ENCODE measurements around the gene IER3.
"Not testable (repeated sequence)": the region's sequence is repeated elsewhere in the genome, so short reads cannot be mapped to it uniquely, and the experiment has no call there.

IER3 gene

DNA sequence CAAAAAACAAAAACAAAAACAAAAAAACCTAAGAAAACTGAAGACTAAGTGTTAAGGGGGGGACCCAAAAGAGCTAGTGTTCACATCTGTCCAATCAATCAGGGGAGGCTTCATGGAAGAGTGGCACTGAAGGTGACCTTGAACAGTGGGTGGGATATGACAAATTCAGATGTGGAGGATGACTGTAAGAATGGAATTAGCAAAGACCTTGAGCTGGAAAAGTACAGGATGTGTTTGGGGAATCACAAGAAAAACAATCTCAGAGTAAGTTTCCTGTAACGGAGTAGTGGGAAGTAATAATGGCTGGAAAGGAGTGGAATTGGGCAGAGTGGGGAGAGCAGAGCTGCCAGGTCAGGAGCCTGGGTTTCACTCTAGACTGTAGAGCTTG, 2.9 kb upstream of the IER3 start:
- no peak for FAIRE-seq

DNA sequence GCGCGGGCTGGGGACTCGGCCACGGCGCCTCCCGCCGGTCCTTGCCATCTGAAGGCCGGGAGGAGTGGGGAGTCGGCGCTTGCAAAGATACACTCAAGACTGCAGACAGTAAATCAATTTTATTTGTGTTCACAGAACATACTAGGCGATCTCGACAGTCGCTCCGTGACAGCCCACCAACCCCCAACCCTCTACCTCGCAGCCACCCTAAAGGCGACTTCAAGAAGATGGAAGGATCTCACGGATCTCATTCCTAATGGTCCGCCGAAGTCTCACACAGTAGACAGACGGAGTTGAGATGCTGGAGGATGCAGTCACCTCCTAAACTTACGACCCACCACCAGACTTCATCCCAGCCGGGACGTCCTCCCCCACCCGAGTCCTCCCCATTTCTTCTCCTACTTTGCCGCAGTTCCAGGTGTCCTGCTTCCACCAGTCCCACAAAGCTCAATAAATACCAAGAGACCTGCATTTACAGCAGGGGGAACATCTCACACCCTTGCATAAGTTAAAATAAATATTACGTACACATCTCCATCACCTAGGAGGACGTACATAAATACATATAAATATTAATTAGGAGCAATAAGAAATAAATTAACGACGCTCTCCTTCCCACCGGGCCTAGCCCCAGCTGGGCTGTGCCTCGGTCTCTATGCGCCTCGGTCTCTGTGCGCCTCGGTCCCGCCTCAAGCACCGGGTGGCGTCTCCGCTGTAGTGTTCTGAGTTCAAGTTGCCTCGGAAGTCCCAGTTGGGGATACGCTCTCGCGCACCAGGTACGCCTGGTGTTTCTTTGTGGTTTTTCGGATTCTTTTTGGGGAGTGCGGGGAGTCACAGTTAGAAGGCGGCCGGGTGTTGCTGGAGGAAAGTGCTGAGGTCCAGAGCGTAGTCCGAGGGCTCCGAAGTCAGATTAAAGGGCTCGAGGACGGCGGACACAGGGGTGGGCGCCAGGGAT, 971 bp downstream of the IER3 start:
- no peak for FAIRE-seq

DNA sequence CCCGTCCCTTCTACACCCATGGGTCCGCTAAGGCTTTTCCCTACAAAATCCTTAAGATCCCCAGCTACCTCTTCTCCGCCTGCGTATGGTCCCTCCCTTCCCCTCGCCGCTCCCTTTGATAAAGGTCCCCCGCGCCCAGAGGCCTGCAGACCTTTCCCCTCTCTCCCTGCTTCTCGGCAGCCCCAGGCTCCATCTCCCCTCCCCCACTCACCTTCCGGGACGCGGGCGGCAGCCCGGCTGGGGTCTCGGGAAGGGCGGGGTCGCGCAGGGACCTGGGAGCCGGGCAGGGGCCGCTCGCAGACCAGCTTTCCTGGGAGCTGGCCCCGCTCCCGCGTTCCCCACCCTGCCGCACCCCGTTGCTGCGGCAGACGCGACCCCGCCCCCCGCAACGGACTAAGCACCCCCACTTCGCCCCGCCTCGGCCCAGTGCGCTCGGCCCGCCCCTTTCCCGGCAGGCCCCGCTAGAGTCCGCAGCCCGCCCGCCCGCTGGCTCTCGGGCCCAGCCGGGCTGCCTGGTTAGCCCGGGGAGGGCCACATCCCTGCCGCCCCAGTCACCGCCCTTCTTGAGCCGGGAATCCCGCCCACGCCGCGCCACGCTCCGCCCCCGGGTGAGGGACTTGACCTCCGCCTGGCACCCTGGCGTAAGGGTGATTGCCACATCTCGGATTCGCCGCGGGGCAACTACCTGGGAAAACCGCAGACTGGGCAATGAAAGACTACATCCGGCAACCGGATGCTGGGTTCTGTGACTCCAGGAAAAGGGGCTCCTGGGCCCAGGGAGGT, 1.8 kb downstream of the IER3 start, which contains the start of gene FLOT1:
Gene FLOT1, minus strand, starts transcription at position 372 of the 783 bp plus-strand sequence. CDS start 498 bp downstream, outside the sequence.
- FAIRE-seq = no peak

DNA sequence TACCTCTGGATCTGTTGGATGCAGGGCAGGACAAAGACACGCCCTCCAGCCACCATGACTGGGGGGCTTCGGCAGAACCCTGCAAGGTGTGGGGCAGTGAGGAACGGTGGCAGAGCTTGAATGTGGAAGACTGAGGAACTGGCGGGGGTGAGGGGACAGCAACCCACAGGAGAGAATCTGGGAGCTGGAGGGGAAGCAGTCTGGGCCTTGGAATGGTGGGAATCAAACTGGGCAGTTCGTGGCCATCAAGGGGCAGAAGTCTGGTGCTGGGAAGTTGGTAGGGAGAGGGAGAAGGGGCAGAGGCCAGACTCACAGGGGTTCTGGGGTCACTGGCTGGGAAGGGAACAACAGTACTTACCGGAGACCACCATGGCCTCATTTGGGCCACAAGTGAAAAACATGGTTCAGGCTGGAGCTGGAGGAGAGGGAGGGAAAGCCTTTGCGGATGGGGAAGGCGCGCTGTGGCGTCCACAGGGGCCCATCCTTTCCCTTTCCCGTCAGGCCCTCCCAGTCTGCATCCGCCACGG, 2.5 kb downstream of the IER3 start:
- no peak for FAIRE-seq

DNA sequence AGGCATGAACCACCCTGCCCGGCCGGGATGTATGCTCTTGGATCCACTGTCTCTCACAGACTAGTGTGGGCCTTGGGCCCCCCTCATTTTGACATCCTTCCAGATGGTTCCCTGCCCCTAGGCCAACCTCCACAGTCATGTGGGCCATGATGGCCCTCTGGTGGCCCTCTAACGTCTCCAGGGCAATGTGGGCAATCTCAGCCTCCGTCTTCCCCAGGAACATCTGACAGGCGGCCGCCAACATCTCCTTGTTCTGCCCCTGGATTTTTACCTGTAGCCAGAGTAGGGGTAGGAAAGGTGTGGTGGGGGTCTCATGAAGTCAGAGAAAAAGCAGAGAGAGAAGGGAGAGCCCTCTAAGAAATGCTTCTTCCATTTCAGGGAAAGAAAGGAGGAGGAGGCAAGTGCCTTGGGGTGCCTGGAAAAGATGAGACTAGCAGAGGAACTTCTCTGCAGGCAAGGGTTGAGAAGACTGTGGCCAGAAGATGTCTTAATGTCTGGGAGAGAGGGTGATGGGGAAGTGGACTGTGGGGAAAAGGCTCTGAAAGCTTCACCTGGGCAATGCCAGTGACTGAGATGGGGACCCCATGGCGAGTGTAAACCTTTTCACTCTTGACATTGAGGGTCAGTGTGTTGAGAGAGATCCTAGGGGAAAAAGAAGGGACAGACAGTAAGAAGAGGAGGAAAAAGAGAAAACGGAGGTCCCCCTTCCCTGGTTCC, 3.1 kb downstream of the IER3 start:
- FAIRE-seq = no peak

- no peak for FAIRE-seq
Measured at GRCh38 chr6:30740540-30740870, 3.8 kb downstream of the IER3 start.

DNA sequence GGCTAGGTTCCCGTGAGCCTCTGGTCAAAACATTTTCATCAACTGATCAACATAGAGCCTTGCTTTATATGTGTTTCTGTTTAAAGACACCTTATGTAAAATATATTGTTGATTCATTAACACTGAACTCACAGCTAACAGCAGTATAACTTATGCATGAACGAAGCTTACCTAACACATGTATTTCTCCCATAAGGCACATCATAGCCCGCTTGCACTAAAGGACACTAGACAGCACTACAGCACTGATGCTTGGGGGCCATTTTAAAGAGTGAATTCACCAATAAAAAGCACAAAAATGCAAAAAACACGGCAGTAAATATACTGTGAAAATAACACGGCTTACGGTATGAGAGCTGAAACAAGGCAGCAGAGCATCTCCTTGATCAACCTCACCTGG, 5.8 kb downstream of the IER3 start:
- no peak for FAIRE-seq

- no peak for FAIRE-seq
Measured at GRCh38 chr6:30735668-30736314, 8.6 kb downstream of the IER3 start.

- no peak for FAIRE-seq
Measured at GRCh38 chr6:30732237-30732943, 12.0 kb downstream of the IER3 start.

DNA sequence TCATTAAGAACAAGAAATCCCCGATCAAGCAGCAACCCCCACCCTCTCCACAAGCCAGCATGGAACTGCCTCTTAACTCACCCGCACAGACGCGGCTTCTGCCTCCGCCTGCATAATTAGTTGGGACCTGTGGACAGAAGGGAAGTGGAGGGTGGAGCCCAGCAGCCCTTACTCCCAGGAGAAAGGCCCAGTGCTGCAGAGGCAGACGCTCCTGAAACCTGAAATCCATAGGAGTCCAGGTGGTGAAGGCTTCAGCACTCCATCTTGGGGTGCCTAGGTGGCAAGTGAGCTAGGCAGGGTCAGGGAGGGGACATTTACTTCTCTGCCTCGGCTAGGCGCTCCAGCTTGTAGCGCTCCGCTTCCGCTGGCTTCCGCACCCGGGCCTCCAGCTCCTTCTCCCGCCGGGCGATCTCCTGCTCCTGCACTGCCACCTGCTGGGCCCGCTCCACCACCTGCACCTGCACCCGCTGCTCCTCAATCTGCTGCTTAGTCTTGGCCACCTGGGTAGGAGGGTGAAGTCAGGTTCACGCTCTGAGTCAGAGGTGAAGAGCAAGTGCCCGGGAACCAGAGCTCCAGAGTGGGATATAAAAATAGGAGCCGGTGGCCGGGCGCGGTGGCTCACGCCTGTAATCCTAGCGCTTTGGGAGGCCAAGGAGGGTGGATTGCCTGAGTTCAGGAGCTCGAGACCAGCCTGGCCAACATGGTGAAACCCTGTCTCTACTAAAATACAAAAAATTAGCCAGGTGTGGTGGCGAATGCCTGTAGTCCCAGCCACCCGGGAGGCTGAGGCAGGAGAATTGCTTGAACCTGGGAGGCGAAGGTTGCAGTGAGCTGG, 13.5 kb downstream of the IER3 start:
- FAIRE-seq = no peak

- no peak for FAIRE-seq
Measured at GRCh38 chr6:30727920-30728553, 16.3 kb downstream of the IER3 start.

DNA sequence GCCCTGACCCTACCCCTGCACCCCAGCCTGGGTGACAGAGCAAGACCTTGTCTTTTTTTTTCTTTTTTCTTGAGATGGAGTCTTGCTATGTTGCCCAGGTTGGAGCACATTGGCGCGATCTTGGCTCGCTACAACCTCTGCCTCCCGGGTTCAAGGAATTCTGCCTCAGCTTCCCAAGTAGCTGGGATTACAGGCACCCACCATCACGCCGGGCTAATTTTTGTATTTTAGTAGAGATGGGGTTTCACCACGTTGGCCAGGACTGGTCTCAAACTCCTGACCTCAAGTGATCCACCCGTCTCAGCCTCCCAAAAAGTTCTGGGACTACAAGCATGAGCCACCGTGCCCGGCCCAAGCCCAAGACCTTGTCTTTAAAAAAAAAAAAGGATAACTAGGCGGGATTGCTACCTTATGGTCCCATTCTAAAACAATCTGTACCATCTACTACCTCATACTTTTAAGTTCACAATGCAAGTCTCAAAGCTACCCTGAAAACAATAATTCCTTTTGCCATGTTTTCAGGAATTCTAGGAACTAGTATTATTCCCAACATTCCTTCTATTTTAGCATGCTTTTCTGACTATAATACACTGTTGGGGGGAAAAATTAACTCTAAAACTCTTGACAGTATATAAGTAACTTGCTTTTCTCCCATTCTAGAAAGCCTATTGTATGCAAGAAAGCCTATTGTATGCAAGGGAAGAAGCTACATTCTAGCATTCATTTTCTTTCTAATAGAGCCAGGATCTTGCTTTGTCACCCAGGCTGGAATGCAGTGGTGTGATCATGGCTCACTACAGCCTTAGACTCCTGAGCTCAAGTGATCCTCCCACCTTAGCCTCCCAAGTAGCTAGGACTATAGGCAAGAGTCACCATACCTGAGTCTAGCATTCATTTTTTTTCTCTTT, 17.6 kb downstream of the IER3 start:
- FAIRE-seq = no peak

GRCh38 chr6:30725713-30726505, 18.4 kb downstream of the IER3 start:
- FAIRE-seq = no peak

DNA sequence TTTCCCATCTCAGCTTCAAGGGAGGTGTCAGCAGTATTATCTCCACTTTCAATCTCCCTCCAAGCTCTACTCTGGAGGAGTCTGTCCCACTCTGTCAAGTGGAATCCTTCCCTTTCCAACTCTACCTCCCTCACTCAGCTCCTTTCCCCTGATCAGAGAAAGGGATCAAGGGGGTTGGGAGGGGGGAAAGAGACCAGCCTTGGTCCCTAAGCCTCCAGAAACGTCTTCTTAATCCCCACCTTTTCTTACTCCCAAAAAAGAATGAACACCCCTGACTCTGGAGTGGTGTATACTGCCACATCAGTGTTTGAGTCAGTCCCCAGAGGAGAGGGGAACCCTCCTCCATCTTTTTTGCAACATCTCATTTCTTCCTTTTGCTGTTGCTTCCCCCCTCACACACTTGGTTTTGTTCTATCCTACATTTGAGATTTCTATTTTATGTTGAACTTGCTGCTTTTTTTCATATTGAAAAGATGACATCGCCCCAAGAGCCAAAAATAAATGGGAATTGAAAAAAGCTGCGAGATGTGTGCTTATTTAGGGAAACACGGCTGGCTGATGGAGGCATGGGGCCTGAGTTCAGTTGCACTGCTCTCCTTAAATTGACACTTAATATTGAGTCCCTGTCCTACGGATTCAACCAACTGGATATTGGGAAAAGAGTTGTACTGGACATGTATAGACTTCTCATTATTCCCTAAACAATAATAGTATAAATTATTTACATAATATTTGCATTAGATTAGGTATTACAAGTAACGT, 19.3 kb downstream of the IER3 start:
- no peak for FAIRE-seq

DNA sequence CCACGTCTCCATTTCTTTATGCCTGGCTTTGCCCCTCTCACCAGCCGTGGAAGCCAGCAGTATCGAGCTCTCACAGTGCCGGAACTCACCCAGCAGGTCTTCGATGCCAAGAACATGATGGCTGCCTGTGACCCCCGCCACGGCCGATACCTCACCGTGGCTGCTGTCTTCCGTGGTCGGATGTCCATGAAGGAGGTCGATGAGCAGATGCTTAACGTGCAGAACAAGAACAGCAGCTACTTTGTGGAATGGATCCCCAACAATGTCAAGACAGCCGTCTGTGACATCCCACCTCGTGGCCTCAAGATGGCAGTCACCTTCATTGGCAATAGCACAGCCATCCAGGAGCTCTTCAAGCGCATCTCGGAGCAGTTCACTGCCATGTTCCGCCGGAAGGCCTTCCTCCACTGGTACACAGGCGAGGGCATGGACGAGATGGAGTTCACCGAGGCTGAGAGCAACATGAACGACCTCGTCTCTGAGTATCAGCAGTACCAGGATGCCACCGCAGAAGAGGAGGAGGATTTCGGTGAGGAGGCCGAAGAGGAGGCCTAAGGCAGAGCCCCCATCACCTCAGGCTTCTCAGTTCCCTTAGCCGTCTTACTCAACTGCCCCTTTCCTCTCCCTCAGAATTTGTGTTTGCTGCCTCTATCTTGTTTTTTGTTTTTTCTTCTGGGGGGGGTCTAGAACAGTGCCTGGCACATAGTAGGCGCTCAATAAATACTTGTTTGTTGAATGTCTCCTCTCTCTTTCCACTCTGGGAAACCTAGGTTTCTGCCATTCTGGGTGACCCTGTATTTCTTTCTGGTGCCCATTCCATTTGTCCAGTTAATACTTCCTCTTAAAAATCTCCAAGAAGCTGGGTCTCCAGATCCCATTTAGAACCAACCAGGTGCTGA, 20.3 kb downstream of the IER3 start:
- not testable (repeated sequence) for FAIRE-seq

DNA sequence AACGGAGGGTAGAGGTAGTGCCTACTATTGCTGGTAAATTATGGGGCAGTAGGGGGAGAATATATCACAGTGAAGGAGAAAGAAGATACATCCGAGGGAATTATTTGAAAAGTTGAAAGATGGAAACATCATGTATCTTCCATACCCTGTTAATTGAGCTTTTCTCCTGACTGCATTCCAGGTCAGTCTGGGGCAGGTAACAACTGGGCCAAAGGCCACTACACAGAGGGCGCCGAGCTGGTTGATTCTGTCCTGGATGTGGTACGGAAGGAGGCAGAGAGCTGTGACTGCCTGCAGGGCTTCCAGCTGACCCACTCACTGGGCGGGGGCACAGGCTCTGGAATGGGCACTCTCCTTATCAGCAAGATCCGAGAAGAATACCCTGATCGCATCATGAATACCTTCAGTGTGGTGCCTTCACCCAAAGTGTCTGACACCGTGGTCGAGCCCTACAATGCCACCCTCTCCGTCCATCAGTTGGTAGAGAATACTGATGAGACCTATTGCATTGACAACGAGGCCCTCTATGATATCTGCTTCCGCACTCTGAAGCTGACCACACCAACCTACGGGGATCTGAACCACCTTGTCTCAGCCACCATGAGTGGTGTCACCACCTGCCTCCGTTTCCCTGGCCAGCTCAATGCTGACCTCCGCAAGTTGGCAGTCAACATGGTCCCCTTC, 21.0 kb downstream of the IER3 start:
- FAIRE-seq = not testable (repeated sequence)
